Activated B cell treated with CpG ODN at 0.5 μM for 24 hours (primary cell): ENCODE data around the gene SLC25A25. TPM values are rescaled to one million over a fixed set of nuclear protein-coding genes. Genes with fewer than 3 reads are reported as not detected.
A peak's percentile ranks its signal among the peaks of the same experiment; 100 is the strongest.

Experiments used
- ATAC-seq: fragments of 200-7000 bp; cut with Tn5 transposase; one replicate; pipeline ENCODE4 v1.10.0; 2021; ENCODE audit warnings: low read depth, mild to moderate bottlenecking, moderate library complexity
- CTCF ChIA-PET: fragments of 350-600 bp; sonication (Branson Sonifier 250); formaldehyde crosslinking; loops from one replicate; lab custom pipeline; 2021; ENCODE audit warnings: antibody characterized with exemption; lab: Charles Lee
- POLR2A ChIA-PET: fragments of 350-600 bp; sonication (Branson Sonifier 250); formaldehyde crosslinking; loops from one replicate; lab custom pipeline; 2021; ENCODE audit warnings: antibody characterized with exemption; lab: Charles Lee
- DNase-seq: peaks from one replicate; pipeline ENCODE4 v3.0.0; 2022
- H3K27ac Mint-ChIP-seq: one replicate; pipeline ENCODE4 v1.8.0; 2020; ENCODE audit warnings: mixed read lengths
- H3K27me3 Mint-ChIP-seq: one replicate; pipeline ENCODE4 v1.8.0; 2021; ENCODE audit warnings: mixed read lengths
- H3K36me3 Mint-ChIP-seq: one replicate; pipeline ENCODE4 v1.8.0; 2021; ENCODE audit warnings: low read depth, mixed read lengths
- H3K4me1 Mint-ChIP-seq: one replicate; pipeline ENCODE4 v1.8.0; 2021; ENCODE audit warnings: mixed read lengths
- H3K4me3 Mint-ChIP-seq: one replicate; pipeline ENCODE4 v1.8.0; 2020; ENCODE audit warnings: mild to moderate bottlenecking, mixed read lengths
- H3K9me3 Mint-ChIP-seq: one replicate; pipeline ENCODE4 v1.8.0; 2020; ENCODE audit warnings: mixed read lengths
- CTCF ChIP-seq: fragments of 200-600 bp; IDR thresholded peaks from one replicate; pipeline ENCODE4 v1.8.0; 2022; ENCODE audit warnings: antibody characterized with exemption, mild to moderate bottlenecking
- intact Hi-C: fragments of 100-400 bp; cut with micrococcal nuclease; formaldehyde crosslinking; loops from one replicate; pipeline ENCODE4 v1.15.1; 2024
- total RNA-seq: library from RNA; stranded (reverse); gene quantifications from 2 replicates; pipeline ENCODE4 v1.2.3, GENCODE V29; 2022

SLC25A25 gene
- total RNA-seq, 1 donor from 2014 or later: 9.4 TPM

GRCh38 chr9:128024761-128025308 is 43.2 kb upstream of the SLC25A25 start:
- no peaks in the 10 kb centered on the region for H3K27me3 Mint-ChIP-seq
- intact Hi-C loops: no loop called here
- ChIA-PET POLR2A (interaction anchor here (0.6 to 6.7 kb wide), 8 partner anchors 14 to 70 kb away, joined by 4 to 69 read pairs (median 10); partner anchors contain the start of gene EEIG1), CTCF (interaction anchor here (1.1 to 5.7 kb wide), 2 partner anchors 12 to 69 kb away, joined by 3 to 34 read pairs; no protein-coding TSS in a partner anchor)
- no peak overlapping the region for H3K27ac Mint-ChIP-seq
- H3K9me3 Mint-ChIP-seq: no peaks in the 10 kb centered on the region
- peaks cover 75% of the 10 kb centered on the region for H3K4me1 Mint-ChIP-seq
- H3K36me3 Mint-ChIP-seq: no peaks in the 10 kb centered on the region
- no peak overlapping the region for H3K4me3 Mint-ChIP-seq
- no peak for TF ChIP-seq CTCF
- no peak for DNase-seq
- no peak for ATAC-seq

DNA sequence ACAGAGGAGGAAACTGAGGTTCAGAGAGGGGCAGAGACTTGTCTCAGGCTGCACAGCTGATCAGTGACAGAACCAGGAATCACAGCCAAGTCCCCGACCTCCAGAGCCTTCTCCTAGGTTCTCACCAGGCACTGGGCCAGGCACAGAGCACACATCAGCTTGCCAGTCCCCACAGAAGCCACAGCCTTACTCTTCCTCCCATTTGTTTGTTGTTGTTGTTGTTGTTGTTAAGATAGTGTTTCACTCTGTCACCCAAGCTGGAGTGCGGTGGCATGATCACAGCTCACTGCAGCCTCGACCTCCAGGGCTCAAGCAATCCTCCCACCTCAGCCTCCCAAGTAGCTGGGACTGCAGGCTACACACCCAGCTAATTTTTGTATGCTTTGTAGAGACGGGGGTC is 42.3 kb upstream of the SLC25A25 start:
- DNase-seq: no peak
- POLR2A ChIA-PET: interaction anchor here (0.9 to 6.7 kb wide), 15 partner anchors 8 to 89 kb away, joined by 3 to 69 read pairs (median 5); partner anchors contain the start of gene EEIG1
- TF ChIP-seq CTCF: no peak
- H3K27me3 Mint-ChIP-seq: no peaks in the 10 kb centered on the region
- no peak for ATAC-seq
- intact Hi-C loops: loop anchor here (1.0 to 2.0 kb wide), 4 partner anchors 18 to 55 kb away; partner anchors contain the start of gene NAIF1
- peaks cover 79% of the 10 kb centered on the region for H3K4me1 Mint-ChIP-seq
- H3K27ac Mint-ChIP-seq: peak overlapping the region; percentile 88
- no peaks in the 10 kb centered on the region for H3K36me3 Mint-ChIP-seq
- H3K9me3 Mint-ChIP-seq: no peaks in the 10 kb centered on the region
- CTCF ChIA-PET: interaction anchor here (0.8 to 5.7 kb wide), 4 partner anchors 9 to 82 kb away, joined by 3 to 34 read pairs (median 6); no protein-coding TSS in a partner anchor
- peak overlapping the region; percentile 41 for H3K4me3 Mint-ChIP-seq

- ATAC-seq (peak; percentile 81), DNase-seq (peak; percentile 53)
- CTCF ChIA-PET: interaction anchor here (0.8 to 5.7 kb wide), 5 partner anchors 9 to 83 kb away, joined by 3 to 34 read pairs (median 8); no protein-coding TSS in a partner anchor
- Mint-ChIP-seq H3K4me3 (peak overlapping the region; percentile 67), H3K4me1 (peaks cover 83% of the 10 kb centered on the region), H3K9me3 (no peaks in the 10 kb centered on the region), H3K36me3 (no peaks in the 10 kb centered on the region), H3K27ac (peak overlapping the region; percentile 88), H3K27me3 (no peaks in the 10 kb centered on the region)
- POLR2A ChIA-PET: interaction anchor here (0.9 to 6.7 kb wide), 16 partner anchors 8 to 89 kb away, joined by 3 to 69 read pairs (median 6); partner anchors contain the start of gene EEIG1
- no peak for TF ChIP-seq CTCF
- intact Hi-C loops: loop anchor here (1.0 to 2.0 kb wide), 4 partner anchors 19 to 56 kb away; partner anchors contain the start of gene NAIF1
Observed at GRCh38 chr9:128026255-128026772, 41.7 kb upstream of the SLC25A25 start.

DNA sequence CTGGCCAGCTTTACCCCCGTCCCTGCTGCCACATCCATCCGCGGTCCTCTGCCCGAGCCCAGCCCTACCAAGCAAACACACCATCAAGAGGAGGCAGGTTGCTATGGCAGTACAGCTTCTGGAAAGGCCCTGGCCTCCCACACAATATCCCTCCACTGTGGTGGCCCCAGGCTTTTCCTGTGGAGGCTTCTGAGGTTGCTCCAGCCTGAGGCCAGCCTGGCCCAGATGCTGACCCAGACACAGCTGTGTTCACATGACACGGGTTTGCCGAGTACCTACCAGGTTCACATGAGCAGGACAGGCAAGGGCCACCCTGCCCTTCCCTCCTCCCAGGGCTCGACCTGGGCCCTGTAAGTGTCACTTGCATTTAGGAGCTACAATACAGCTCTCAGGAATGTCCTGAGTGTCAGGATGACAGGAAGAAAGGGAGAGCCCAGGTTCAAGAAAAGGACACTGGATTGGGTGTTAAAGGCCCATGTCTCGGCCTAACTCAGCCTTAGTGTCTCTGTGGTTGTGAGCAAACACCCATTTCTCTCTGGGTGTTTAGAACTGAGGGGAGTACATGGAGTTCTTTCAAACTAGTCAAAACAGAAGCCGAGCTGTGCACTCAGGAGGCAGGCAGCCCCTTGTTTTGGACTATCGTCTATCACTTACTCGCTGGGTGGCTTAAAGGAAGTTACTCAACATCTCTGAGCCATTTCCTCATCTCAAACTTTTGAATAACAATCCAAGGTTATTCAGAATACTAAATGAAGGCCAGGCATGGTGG is 41.1 kb upstream of the SLC25A25 start:
- H3K9me3 Mint-ChIP-seq: no peaks in the 10 kb centered on the region

More for the DNA sequence above, 41.1 kb upstream of the SLC25A25 start:
- DNase-seq (no peak), ATAC-seq (peak; percentile 14)
- TF ChIP-seq CTCF: no peak
- POLR2A ChIA-PET: interaction anchor here (0.6 to 6.7 kb wide), 16 partner anchors 9 to 110 kb away, joined by 3 to 69 read pairs (median 6); partner anchors contain the start of genes EEIG1 and ST6GALNAC4
- CTCF ChIA-PET: interaction anchor here (1.1 to 5.7 kb wide), 4 partner anchors 8 to 84 kb away, joined by 4 to 34 read pairs (median 11); no protein-coding TSS in a partner anchor
- intact Hi-C loops: loop anchor here (1.0 to 2.0 kb wide), 4 partner anchors 20 to 56 kb away; partner anchors contain the start of gene NAIF1
- Mint-ChIP-seq H3K4me3 (peak overlapping the region; percentile 67), H3K27ac (peak overlapping the region; percentile 88), H3K36me3 (no peaks in the 10 kb centered on the region), H3K4me1 (peaks cover 86% of the 10 kb centered on the region), H3K27me3 (no peaks in the 10 kb centered on the region)
